ENCODE measurements around the gene PAK4. TPM values are rescaled to one million over a fixed set of nuclear protein-coding genes. Genes with fewer than 3 reads are reported as not detected.

The PAK4 gene
- total RNA-seq, 4 donors from 2014 or later = 4.0 to 4.8 (median 4.6) TPM

DNA sequence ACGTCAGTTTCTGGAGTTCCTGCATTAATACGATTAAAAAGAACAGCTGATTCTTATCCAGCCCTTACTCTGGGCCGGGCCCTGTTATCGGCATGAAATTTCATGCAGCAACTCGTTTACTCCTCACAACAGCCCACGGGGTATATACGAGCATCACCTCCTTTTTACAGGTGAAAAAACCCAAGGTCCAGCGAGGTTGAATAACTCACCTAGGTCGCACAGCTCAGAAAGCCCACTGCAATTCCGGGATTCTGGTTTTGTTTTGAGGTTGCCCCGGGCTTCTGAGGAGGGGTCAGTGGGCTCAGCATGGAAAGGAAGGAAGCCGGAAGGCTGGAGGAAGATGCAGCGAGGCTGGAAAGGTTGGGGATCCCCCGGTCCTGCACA, 42.0 kb upstream of the PAK4 start:
- TF ChIP-seq, protein P1, sequence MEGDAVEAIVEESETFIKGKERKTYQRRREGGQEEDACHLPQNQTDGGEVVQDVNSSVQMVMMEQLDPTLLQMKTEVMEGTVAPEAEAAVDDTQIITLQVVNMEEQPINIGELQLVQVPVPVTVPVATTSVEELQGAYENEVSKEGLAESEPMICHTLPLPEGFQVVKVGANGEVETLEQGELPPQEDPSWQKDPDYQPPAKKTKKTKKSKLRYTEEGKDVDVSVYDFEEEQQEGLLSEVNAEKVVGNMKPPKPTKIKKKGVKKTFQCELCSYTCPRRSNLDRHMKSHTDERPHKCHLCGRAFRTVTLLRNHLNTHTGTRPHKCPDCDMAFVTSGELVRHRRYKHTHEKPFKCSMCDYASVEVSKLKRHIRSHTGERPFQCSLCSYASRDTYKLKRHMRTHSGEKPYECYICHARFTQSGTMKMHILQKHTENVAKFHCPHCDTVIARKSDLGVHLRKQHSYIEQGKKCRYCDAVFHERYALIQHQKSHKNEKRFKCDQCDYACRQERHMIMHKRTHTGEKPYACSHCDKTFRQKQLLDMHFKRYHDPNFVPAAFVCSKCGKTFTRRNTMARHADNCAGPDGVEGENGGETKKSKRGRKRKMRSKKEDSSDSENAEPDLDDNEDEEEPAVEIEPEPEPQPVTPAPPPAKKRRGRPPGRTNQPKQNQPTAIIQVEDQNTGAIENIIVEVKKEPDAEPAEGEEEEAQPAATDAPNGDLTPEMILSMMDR (IDR thresholded peaks at IDR 0.05; ENCODE audit: low read depth) = no peak

DNA sequence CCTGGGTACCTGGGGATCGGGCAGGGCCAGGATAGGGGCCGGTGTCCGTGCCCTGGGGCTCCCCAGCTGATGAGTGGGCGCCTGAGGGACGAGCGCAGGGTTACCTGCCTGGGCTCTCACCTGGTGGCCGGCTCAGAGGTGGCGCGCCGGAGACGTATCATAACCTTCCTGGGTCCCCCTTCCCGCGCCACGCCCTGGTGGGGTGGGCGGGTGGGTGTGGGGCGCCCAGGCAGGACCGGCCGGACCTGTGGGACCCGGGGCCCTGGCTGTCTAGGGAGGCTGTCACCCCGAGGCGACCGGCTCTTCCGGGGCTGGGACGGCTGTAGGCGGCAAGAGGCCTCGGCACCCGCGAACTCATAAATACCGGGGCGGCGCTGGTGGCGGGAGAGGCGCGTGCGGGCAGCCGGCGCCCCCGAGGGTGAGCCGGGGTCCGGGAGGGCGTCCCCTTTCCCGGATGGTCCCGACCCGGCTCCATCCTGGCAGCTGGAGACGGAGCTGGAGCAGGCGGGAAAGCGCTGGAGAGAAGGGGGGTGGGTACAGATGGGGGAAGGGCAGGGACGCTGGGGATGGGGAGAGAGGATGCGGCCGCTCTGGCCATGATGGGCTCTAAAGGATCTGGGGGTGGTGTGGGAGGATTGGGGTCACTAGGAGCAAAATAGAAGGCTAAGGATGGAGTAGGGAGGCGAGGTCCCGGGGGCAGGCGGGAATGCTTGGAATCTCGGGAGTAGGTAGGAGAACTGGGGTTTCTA, 41.4 kb upstream of the PAK4 start, which contains the start of gene ACP7:
ACP7 (plus strand) TSS at position 386 of the 749 bp plus-strand sequence. CDS start 902 bp downstream, outside the sequence.
- TF ChIP-seq, protein P1 (IDR thresholded peaks at IDR 0.05; ENCODE audit: low read depth) = no peak

DNA sequence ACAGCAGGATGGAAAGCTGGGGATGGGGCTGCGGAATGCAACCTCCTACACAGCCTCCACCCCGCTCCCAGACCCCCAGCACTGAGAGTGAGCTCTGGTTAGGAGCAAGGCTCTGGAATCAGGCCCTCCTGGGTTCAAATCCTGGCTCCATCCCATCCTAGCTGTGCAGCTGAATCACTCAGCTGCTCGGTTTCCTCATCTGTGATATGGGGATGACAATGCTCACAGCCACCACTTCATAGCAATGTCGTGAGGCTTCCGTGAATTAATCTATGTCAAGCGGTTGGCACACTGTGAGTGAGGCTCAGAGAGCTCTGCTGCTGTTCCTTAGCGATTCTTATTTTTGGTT, 40.9 kb upstream of the PAK4 start:
- TF ChIP-seq, protein P1 (IDR thresholded peaks at IDR 0.05; ENCODE audit: low read depth) = no peak

DNA sequence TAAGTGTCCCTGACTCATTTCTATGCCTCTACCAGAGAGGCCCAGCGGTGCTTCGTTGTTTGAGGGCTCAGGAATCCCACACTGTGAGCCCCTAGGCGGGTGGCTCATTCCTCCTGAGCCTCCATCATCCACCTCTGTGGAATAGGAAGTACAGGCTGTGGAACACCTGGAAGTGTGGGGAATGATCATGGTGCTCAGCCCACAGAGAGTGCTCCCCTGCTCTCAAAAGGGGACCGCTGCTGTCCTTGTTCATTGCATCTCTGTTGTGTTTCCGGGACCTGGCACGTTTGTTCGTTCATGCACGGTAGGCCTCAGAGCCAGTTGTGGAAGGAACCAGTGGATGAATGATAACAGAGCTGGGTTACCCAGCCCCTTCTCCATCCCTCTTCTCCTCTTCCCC, 40.2 kb upstream of the PAK4 start:
- TF ChIP-seq, protein P1 (IDR thresholded peaks at IDR 0.05; ENCODE audit: low read depth) = no peak

DNA sequence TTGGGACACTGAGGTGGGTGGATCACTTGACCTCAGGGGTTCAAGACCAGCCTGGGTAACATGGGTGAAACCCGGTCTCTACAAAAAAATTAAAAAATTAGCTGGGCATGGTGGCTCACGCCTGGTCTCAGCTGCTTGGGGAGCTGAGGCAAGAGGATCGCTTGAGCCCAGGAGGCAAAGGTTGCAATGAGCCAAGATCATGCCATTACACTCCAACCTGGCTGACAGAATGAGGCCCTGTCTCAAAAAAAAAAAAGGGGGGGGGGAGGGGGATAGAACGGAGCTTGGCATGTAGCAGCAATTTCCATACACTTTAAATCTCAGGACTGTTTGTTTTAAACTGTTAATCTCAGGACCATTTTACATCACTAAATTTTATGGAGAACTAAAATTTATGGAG, 39.2 kb upstream of the PAK4 start:
- TF ChIP-seq, protein P1 (IDR thresholded peaks at IDR 0.05; ENCODE audit: low read depth) = no peak

DNA sequence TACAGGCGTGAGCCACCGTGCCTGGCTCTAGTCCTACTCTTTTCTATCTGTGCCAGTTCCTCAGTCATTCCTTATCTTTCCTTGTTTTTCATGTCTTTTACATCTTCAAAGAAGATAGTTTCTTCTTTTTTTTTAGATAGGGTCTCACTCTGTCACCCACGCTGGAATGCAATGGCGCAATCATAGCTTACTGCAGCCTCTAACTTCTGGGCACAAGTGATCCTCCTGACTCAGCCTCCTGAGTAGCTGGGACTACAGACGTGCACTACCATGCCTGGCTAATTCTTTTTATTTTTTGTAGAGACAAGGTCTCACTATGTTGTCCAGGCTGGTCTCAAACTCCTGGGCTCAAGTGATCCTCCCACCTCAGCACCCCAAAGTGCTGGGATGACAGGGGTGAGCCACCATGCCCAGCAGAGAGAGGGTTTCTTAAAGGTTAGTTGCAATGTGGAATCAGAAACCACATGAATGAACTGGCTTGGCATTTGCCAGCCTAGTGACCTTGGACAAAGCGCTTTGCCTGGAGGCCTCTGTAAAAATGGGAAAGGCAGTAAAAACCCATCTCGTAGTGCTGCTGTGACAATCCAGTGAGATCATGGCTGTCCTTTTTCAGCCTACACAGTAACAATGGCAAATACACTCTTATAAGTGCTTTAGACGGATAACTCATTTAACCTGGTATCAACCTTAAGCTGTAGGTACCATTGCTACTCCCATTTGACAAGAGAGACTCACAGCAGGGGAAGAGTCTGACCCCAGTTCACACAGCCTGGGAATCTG, 37.5 kb upstream of the PAK4 start:
- TF ChIP-seq, protein P1 (IDR thresholded peaks at IDR 0.05; ENCODE audit: low read depth) = no peak

DNA sequence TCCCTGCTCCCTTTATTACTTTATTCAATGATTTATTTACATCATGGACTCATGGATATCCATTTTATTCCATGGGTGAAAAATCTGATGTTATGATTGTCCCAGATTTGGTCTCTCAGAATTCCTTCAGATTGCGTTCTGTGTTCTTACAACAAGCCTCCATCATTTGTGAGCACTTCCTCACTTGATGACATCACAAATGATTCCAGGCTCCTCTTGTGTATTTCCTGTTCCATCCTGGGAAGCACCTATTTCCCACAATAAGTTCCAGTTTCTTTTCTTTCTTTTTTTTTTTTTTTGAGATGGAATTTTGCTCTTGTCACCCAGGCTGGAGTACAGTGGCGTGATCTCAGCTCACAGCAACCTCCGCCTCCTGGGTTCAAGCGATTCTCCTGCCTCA, 34.7 kb upstream of the PAK4 start:
- TF ChIP-seq, protein P1 (IDR thresholded peaks at IDR 0.05; ENCODE audit: low read depth) = no peak

Data from subcutaneous adipose tissue (tissue), 4 donors.